Pancreas (tissue), 10 donors: Measurements from ENCODE around the gene FYN. TPM values are rescaled to one million over a fixed set of nuclear protein-coding genes. Genes with fewer than 3 reads are reported as not detected.

ENCODE experiments used
- ATAC-seq, 4 donors: fragments of 200-7000 bp; cut with Tn5 transposase; one replicate each; pipeline versions ENCODE4 v1.8.0 to v1.9.1; 2020; ENCODE audit warnings: mild to moderate bottlenecking in 4 of 4, moderate library complexity in 4 of 4
- DNase-seq, 6 donors: peaks; one replicate each; pipeline ENCODE4 v3.0.0-alpha.2; 2020
- FAIRE-seq: peaks from 2 replicates; lab custom pipeline; 2012; peaks lifted over from hg19 to GRCh38; lab: Jason Lieb, UNC
- H3K27ac ChIP-seq, 4 donors: fragments of 200-600 bp; sonication (generic); 1 replicate in 3 of 4; 2 replicates in 1 of 4; pipeline versions ENCODE4 v1.5.0 to v1.8.0; 2020
- H3K27me3 ChIP-seq, 4 donors: fragments of 200-600 bp; one replicate each; pipeline ENCODE4 v1.8.0; 2021
- H3K36me3 ChIP-seq, 3 donors: fragments of 200-600 bp; sonication (generic) in 1 of 3; one replicate each; pipeline versions ENCODE4 v1.5.0 to v1.8.0; 2020 to 2021
- H3K4me1 ChIP-seq, 3 donors: fragments of 200-600 bp; one replicate each; pipeline ENCODE4 v1.8.0; 2021
- H3K4me3 ChIP-seq, 4 donors: fragments of 200-600 bp; sonication (generic) in 2 of 4; one replicate each; pipeline versions ENCODE4 v1.5.0 to v1.8.0; 2020 to 2021
- H3K9me3 ChIP-seq, 4 donors: fragments of 200-600 bp; one replicate each; pipeline ENCODE4 v1.8.0; 2021
- CTCF ChIP-seq, 4 donors: fragments of 200-600 bp; sonication (generic) in 3 of 4; IDR thresholded peaks; one replicate each; pipeline versions ENCODE4 v1.5.0 to v1.8.0; 2021; ENCODE audit warnings: antibody characterized with exemption in 4 of 4
- WGBS, 2 donors: extraction: QIAGEN DNeasy Blood & Tissue Kit; methylation state at CpG; one replicate each; pipeline ENCODE4 v1.1.7; 2013; 5-methylcytosine and 5-hydroxymethylcytosine counted together
- intact Hi-C, 3 donors: fragments of 100-400 bp; cut with DNase I; formaldehyde crosslinking; loops; one replicate each; pipeline versions ENCODE4 v1.11.1 to v1.14.2; 2022
- polyA plus RNA-seq, 2 donors: library from polyadenylated mRNA; stranded (reverse); fragments of 200-250 nt; gene quantifications; one replicate each; pipeline ENCODE4 v1.2.3, GENCODE V29; 2013
- total RNA-seq, 6 donors: library from RNA; stranded (reverse); fragmentation: NEBNext Ultra II Directional in 4 of 6; extraction: Animal tissue kit (Norgen Biotek cat#: 25700) in 4 of 6; gene quantifications; one replicate each; pipeline versions ENCODE4 v1.2.1 to v1.2.4, GENCODE V29; 2021 to 2023
- donor health status: healthy with polysubstance abuse.
- donor health status: DM: no; HTN: no; CAD: no; lungs with moderate emphysema.
- donor health status: DM: no; HTN: no; CAD: no.
- donor health status: control.
- donor health status: control.
- donor health status: Bipolar disorder and iron deficiency.
- donor health status: DM: yes; HTN: yes; CAD: no.
- donor health status: DM: no; HTN: no; CAD: no.
- donor health status: DM: no; HTN: no; CAD: no.
- donor health status: DM: yes; HTN: yes; CAD: no.

Gene FYN
- total and polyA plus RNA-seq, 8 donors, result 6.4 to 21.7 (median 11.9) TPM

- FAIRE-seq (no peak), DNase-seq (no peak), ATAC-seq (no peak)
- Histone ChIP-seq H3K4me1 (peaks cover 0 to 6% (median 0%) of the 10 kb centered on the region in 3 donors), H3K9me3 (peaks cover 0 to under 1% (median 0%) of the 10 kb centered on the region in 4 donors), H3K27ac (no peak overlapping the region), H3K27me3 (no peaks in the 10 kb centered on the region), H3K36me3 (no peaks in the 10 kb centered on the region), H3K4me3 (no peak overlapping the region)
- TF ChIP-seq CTCF (IDR thresholded peaks at IDR 0.05), result no peak
- WGBS, 2 donors, result 29 to 33% methylated on average over 7 of the region's 7 CpGs
- intact Hi-C loops, result no loop called here
Observed at GRCh38 chr6:111870051-111870741, 3.1 kb downstream of the FYN start.

GRCh38 chr6:111866857-111867256 is 6.4 kb downstream of the FYN start:
- FAIRE-seq (no peak), DNase-seq (no peak), ATAC-seq (no peak)
- Histone ChIP-seq H3K4me3 (no peak overlapping the region), H3K36me3 (no peaks in the 10 kb centered on the region), H3K9me3 (no peaks in the 10 kb centered on the region), H3K27me3 (no peaks in the 10 kb centered on the region), H3K4me1 (no peaks in the 10 kb centered on the region), H3K27ac (no peak overlapping the region)
- WGBS, 2 donors, result 74 to 79% methylated on average over 2 of the region's 2 CpGs
- intact Hi-C loops, result no loop called here
- TF ChIP-seq CTCF (IDR thresholded peaks at IDR 0.05), result no peak

GRCh38 chr6:111865909-111866546 is 7.2 kb downstream of the FYN start:
- H3K27me3 ChIP-seq, result no peaks in the 10 kb centered on the region
- FAIRE-seq (no peak), ATAC-seq (no peak), DNase-seq (no peak)
- H3K9me3 ChIP-seq, result no peaks in the 10 kb centered on the region
- no peak overlapping the region for H3K27ac ChIP-seq
- 74 to 80% methylated on average over 8 of the region's 8 CpGs for WGBS, 2 donors
- H3K4me1 ChIP-seq, result no peaks in the 10 kb centered on the region
- intact Hi-C loops, result no loop called here
- H3K36me3 ChIP-seq, result no peaks in the 10 kb centered on the region
- no peak overlapping the region for H3K4me3 ChIP-seq
- TF ChIP-seq CTCF (IDR thresholded peaks at IDR 0.05), result no peak

- no peak for ATAC-seq
- no peak overlapping the region for H3K4me3 ChIP-seq
- WGBS, 2 donors, result 62 to 66% methylated on average over 6 of the region's 6 CpGs
- intact Hi-C loops, result no loop called here
- TF ChIP-seq CTCF (IDR thresholded peaks at IDR 0.05), result no peak
- H3K9me3 ChIP-seq, result no peaks in the 10 kb centered on the region
- no peaks in the 10 kb centered on the region for H3K36me3 ChIP-seq
- DNase-seq, result no peak
- no peaks in the 10 kb centered on the region for H3K4me1 ChIP-seq
- no peaks in the 10 kb centered on the region for H3K27me3 ChIP-seq
- H3K27ac ChIP-seq, result no peak overlapping the region
- FAIRE-seq, result no peak
Observed at GRCh38 chr6:111865049-111865585, 8.1 kb downstream of the FYN start.
